SK-N-MC (cell line): ENCODE data around the gene SLC66A1.

ENCODE experiments used
- EZH2 ChIP-seq: fragments of 200-600 bp; sonication (generic); IDR thresholded peaks from one replicate; pipeline ENCODE4 v1.6.1; 2017; ENCODE audit warnings: antibody characterized with exemption
- POLR2AphosphoS5 ChIP-seq: IDR thresholded peaks from 2 replicates; pipeline ENCODE4 v1.6.1; 2012; ENCODE audit warnings: mild to moderate bottlenecking, low read depth, low read length, borderline replicate concordance

GRCh38 chr1:19342062-19342750 is 30.1 kb downstream of the SLC66A1 start:
- TF ChIP-seq EZH2 (no peak), POLR2AphosphoS5 (no peak)
